Fibroblast of skin of right quadriceps (primary cell): ENCODE results near the gene MDFI.
A peak's percentile ranks its signal among the peaks of the same experiment; 100 is the strongest.

ENCODE experiments used
- DNase-seq: peaks from one replicate; pipeline ENCODE4 v3.0.0-alpha.2; 2013

MDFI gene

GRCh38 chr6:41638002-41638934 is at the start of gene MDFI:
Gene MDFI (plus strand): TSS chr6:41638468. CDS start chr6:41638750, 282 bp downstream.
- peak; percentile 69 for DNase-seq

- no peak for DNase-seq
Observed at GRCh38 chr6:41589223-41589622, 49.0 kb upstream of the MDFI start.

- no peak for DNase-seq
Observed at GRCh38 chr6:41589636-41590622, 48.3 kb upstream of the MDFI start.

GRCh38 chr6:41591122-41591521 is 47.1 kb upstream of the MDFI start:
- DNase-seq: no peak

- peak; percentile 59 for DNase-seq
Observed at GRCh38 chr6:41591859-41592502, 46.3 kb upstream of the MDFI start.

GRCh38 chr6:41593406-41593805 is 44.9 kb upstream of the MDFI start:
- no peak for DNase-seq

GRCh38 chr6:41593839-41594238 is 44.4 kb upstream of the MDFI start:
- DNase-seq: no peak

- DNase-seq: peak; percentile 86
Observed at GRCh38 chr6:41594326-41594725, 43.9 kb upstream of the MDFI start.

- no peak for DNase-seq
Observed at GRCh38 chr6:41594766-41595165, 43.5 kb upstream of the MDFI start.

- DNase-seq: no peak
Observed at GRCh38 chr6:41595166-41595565, 43.1 kb upstream of the MDFI start.

GRCh38 chr6:41596096-41596685 is 42.1 kb upstream of the MDFI start:
- no peak for DNase-seq

- no peak for DNase-seq
Observed at GRCh38 chr6:41596807-41597206, 41.5 kb upstream of the MDFI start.

GRCh38 chr6:41597246-41598000 is 40.8 kb upstream of the MDFI start:
- DNase-seq: no peak

- DNase-seq: no peak
Observed at GRCh38 chr6:41598670-41599014, 39.6 kb upstream of the MDFI start.

- no peak for DNase-seq
Observed at GRCh38 chr6:41599015-41599851, 39.0 kb upstream of the MDFI start.

- DNase-seq: no peak
Observed at GRCh38 chr6:41599852-41600445, 38.3 kb upstream of the MDFI start.

- DNase-seq: no peak
Observed at GRCh38 chr6:41600499-41601247, 37.6 kb upstream of the MDFI start.

GRCh38 chr6:41601248-41601549 is 37.1 kb upstream of the MDFI start:
- DNase-seq: no peak

GRCh38 chr6:41602422-41602743 is 35.9 kb upstream of the MDFI start:
- DNase-seq: no peak
